OCI-LY3 (cell line): ENCODE results near the gene EIF5A.

Experiments
- CTCF ChIP-seq: fragments of 200-600, 300-600 bp; sonication (generic); IDR thresholded peaks from 2 replicates; pipeline ENCODE4 v1.5.1; 2014; ENCODE audit warnings: antibody characterized with exemption, low read length, low read depth
- EZH2phosphoT487 ChIP-seq: fragments of 200-600 bp; shearing (Covaris generic); IDR thresholded peaks from 2 replicates; pipeline ENCODE4 v1.6.1; 2018; ENCODE audit warnings: antibody characterized with exemption, mixed run types, low read depth

GRCh38 chr17:7347630-7348477 is 40.4 kb downstream of the EIF5A start:
- TF ChIP-seq CTCF, result no peak
- TF ChIP-seq EZH2phosphoT487, result no peak
